K562 (cell line): ENCODE results near the gene NKD1. TPM values are rescaled to one million over a fixed set of nuclear protein-coding genes. Genes with fewer than 3 reads are reported as not detected.

Source experiments
- ATAC-seq: fragments of 200-7000 bp; cut with Tn5 transposase; 3 replicates; pipeline ENCODE4 v1.9.1; 2020; ENCODE audit warnings: moderate library complexity
- BruUV-seq: library from RNA; stranded (reverse); fragments of 400-500 nt; replicated peaks from 2 replicates; lab custom pipeline; 2021; lab: Mats Ljungman, UMichigan
- CTCF ChIA-PET: fragments of 300-600 bp; formaldehyde crosslinking; extraction: SDS; loops from one replicate; lab custom pipeline; 2021; ENCODE audit warnings: low intra/inter-chr PET ratio; lab: Yijun Ruan, JAX
- POLR2A ChIA-PET: fragments of 300-600, 350-650 bp; sonication (Branson Sonifier 250); formaldehyde crosslinking; extraction: SDS; loops from one replicate; lab custom pipeline; 2021; ENCODE audit warnings: antibody characterized with exemption, inconsistent platforms; lab: Yijun Ruan, JAX
- DNase-seq, 4 experiments: peaks; one replicate each; pipeline versions ENCODE4 v3.0.0 to v3.0.0-alpha.2; 2011 to 2018; ENCODE audit warnings: low spot score in 3 of 4, mixed read lengths in 3 of 4; ENCODE audit errors: extremely low read depth in 1 of 4
- FAIRE-seq: peaks from 2 replicates; lab custom pipeline; 2011; peaks lifted over from hg19 to GRCh38; lab: Jason Lieb, UNC
- H2AFZ ChIP-seq: 2 replicates; pipeline ENCODE4 v1.6.0; 2011; ENCODE audit warnings: low read depth, low read length, control low read depth, inconsistent platforms
- H3K27ac ChIP-seq: fragments of 200-600 bp; 3 replicates; pipeline ENCODE4 v1.8.0; 2011; ENCODE audit warnings: low read depth, mild to moderate bottlenecking, control low read depth, inconsistent platforms, low read length, moderate library complexity, mixed read lengths; ENCODE audit errors: extremely low read depth
- H3K27me3 ChIP-seq, 2 experiments: fragments of 300-600 bp in 1 of 2; 2 replicates in 1 of 2; 3 replicates in 1 of 2; pipeline versions ENCODE4 v1.6.0 to v1.8.0; 2011; ENCODE audit warnings: inconsistent platforms in 2 of 2, low read length in 2 of 2, mild to moderate bottlenecking in 1 of 2, mixed read lengths in 1 of 2, moderate library complexity in 1 of 2; ENCODE audit not compliant: control insufficient read depth in 2 of 2, insufficient read depth in 2 of 2
- H3K36me3 ChIP-seq: fragments of 300-600 bp; 3 replicates; pipeline ENCODE4 v1.8.0; 2011; ENCODE audit warnings: mild to moderate bottlenecking, low read length, inconsistent platforms; ENCODE audit not compliant: control insufficient read depth, insufficient read depth
- H3K4me1 ChIP-seq, 2 experiments: fragments of 200-600 bp in 1 of 2; replicated peaks in 1 of 2; 2 replicates in 1 of 2; 3 replicates in 1 of 2; pipeline versions ENCODE4 v1.5.1 to v1.8.0; 2011; ENCODE audit warnings: inconsistent platforms in 2 of 2, low read length in 2 of 2, mild to moderate bottlenecking in 1 of 2, mixed read lengths in 1 of 2, moderate library complexity in 1 of 2; ENCODE audit not compliant: control insufficient read depth in 2 of 2, insufficient read depth in 2 of 2
- H3K4me2 ChIP-seq: 2 replicates; pipeline ENCODE4 v1.6.1; 2011; ENCODE audit warnings: low read length, control low read depth, inconsistent platforms, mixed read lengths; ENCODE audit not compliant: insufficient read depth
- H3K4me3 ChIP-seq: fragments of 200-600 bp; sonication (generic), shearing (Covaris generic); 2 replicates; pipeline ENCODE4 v1.5.1; 2016; ENCODE audit warnings: control low read depth, inconsistent platforms
- H3K79me2 ChIP-seq: fragments of 200-600 bp; 3 replicates; pipeline ENCODE4 v1.8.0; 2011; ENCODE audit warnings: low read length, inconsistent platforms; ENCODE audit not compliant: control insufficient read depth, insufficient read depth
- H3K9ac ChIP-seq, 2 experiments: 2 replicates each; pipeline versions ENCODE4 v1.6.0 to v1.6.1; 2011; ENCODE audit warnings: low read depth in 2 of 2, low read length in 2 of 2, control low read depth in 1 of 2, inconsistent platforms in 1 of 2, mild to moderate bottlenecking in 1 of 2, mixed read lengths in 1 of 2; ENCODE audit not compliant: insufficient read depth in 1 of 2
- H3K9me1 ChIP-seq: one replicate; pipeline ENCODE4 v1.6.0; 2011; ENCODE audit warnings: inconsistent platforms, mild to moderate bottlenecking, low read length, moderate library complexity; ENCODE audit not compliant: control insufficient read depth, insufficient read depth
- H3K9me3 ChIP-seq: replicated peaks from 2 replicates; pipeline ENCODE4 v1.5.1; 2011; ENCODE audit warnings: low read depth, low read length, inconsistent platforms; ENCODE audit not compliant: control insufficient read depth, insufficient read depth
- H4K20me1 ChIP-seq: replicated peaks from 2 replicates; pipeline ENCODE4 v1.6.1; 2011; ENCODE audit warnings: low read length, inconsistent platforms, mixed read lengths; ENCODE audit not compliant: control insufficient read depth, insufficient read depth
- BRCA1 ChIP-seq, 2 experiments: fragments of 450-650 bp in 1 of 2; sonication (generic) in 1 of 2; formaldehyde crosslinking in 1 of 2; IDR thresholded peaks; 2 replicates each; pipeline versions ENCODE4 v1.5.0 to v1.6.1; 2017 to 2020; ENCODE audit warnings: mild to moderate bottlenecking in 1 of 2, missing genetic modification reagents in 1 of 2
- E2F3 ChIP-seq: fragments of 250-450 bp; sonication (Bioruptor Pico); IDR thresholded peaks from 2 replicates; pipeline ENCODE4 v1.4.0; 2020; ENCODE audit warnings: mild to moderate bottlenecking
- FOSL1 ChIP-seq: fragments of 200-800 bp; sonication (Bioruptor generic); conservative IDR thresholded peaks from 2 replicates; pipeline ENCODE4 v1.6.1; 2016; ENCODE audit warnings: missing genetic modification characterization, missing compliant biosample characterization
- MAZ ChIP-seq, 2 experiments: fragments of 450-650 bp in 1 of 2; sonication (generic) in 1 of 2; formaldehyde crosslinking; IDR thresholded peaks in 1 of 2; conservative IDR thresholded peaks in 1 of 2; 2 replicates each; pipeline versions ENCODE4 v1.4.0 to v1.5.0; 2020; ENCODE audit warnings: mild to moderate bottlenecking in 1 of 2, missing genetic modification reagents in 1 of 2
- NEUROD1 ChIP-seq: fragments of 150-350 bp; IDR thresholded peaks from 2 replicates; pipeline ENCODE4 v1.6.1; 2014; ENCODE audit warnings: borderline replicate concordance, low read length, low read depth; ENCODE audit not compliant: partially characterized antibody
- SETDB1 ChIP-seq: IDR thresholded peaks from one replicate; pipeline ENCODE4 v1.6.1; 2012; ENCODE audit warnings: low read length, control low read depth, inconsistent platforms
- ZNF239 ChIP-seq: fragments of 250-450 bp; sonication (Bioruptor Pico); IDR thresholded peaks from 2 replicates; pipeline ENCODE4 v1.4.0; 2020; ENCODE audit warnings: mild to moderate bottlenecking
- WGBS: fragments of 100-300 bp; shearing (Covaris generic); methylation state at CpG from one replicate; pipeline ENCODE4 v1.1.6; 2016; ENCODE audit warnings: low coverage, mixed read lengths; ENCODE audit not compliant: insufficient coverage; ENCODE audit errors: missing lambda C conversion rate; 5-methylcytosine and 5-hydroxymethylcytosine counted together
- in situ Hi-C: fragments of 300-500 bp; cut with MboI; formaldehyde crosslinking; loops from 4 replicates; pipeline ENCODE4 v1.15.0; 2018; ENCODE audit warnings: inconsistent platforms, mixed read lengths
- intact Hi-C: fragments of 100-400 bp; cut with micrococcal nuclease; formaldehyde crosslinking; loops from 2 replicates; pipeline ENCODE4 v1.14.2; 2022
- polyA plus RNA-seq, 8 experiments: library from polyadenylated mRNA; depleted of rRNA in 4 of 8; stranded (reverse) in 5 of 8; unstranded in 3 of 8; fragments of >200 nt; fragmentation: Nextera tagmentation in 2 of 8; fragmentation: Illumina TruSeq in 1 of 8; extraction: Ambion mirVana in 2 of 8; extraction: Trizol in 1 of 8; gene quantifications; 2 replicates each; pipeline versions ENCODE4 v1.2.1 to v1.2.3, GENCODE V29; 2011 to 2014; ENCODE audit warnings: inconsistent platforms in 1 of 8, missing spikeins in 1 of 8
- total RNA-seq, 7 experiments: library from RNA; depleted of rRNA in 6 of 7; stranded (reverse); fragments of >200 nt in 6 of 7; fragmentation: Illumina TruSeq in 2 of 7; extraction: Trizol in 2 of 7; gene quantifications; 2 replicates each; pipeline versions ENCODE4 v1.2.1 to v1.2.3, GENCODE V29; 2011 to 2021; ENCODE audit warnings: low replicate concordance in 1 of 7
- TF ChIP-seq, protein P1 (sequence below), 2 experiments: fragments of 250-450 bp in 1 of 2; fragments of 450-650 bp in 1 of 2; sonication (Bioruptor Pico) in 1 of 2; IDR thresholded peaks; 2 replicates each; pipeline versions ENCODE4 v1.6.1 to v1.8.0; 2016 to 2021; ENCODE audit warnings: mild to moderate bottlenecking in 2 of 2, moderate library complexity in 2 of 2, missing compliant biosample characterization in 1 of 2, missing genetic modification characterization in 1 of 2
- TF ChIP-seq, protein P2 (sequence below), 2 experiments: fragments of 450-650 bp; IDR thresholded peaks; 2 replicates each; pipeline ENCODE4 v1.6.1; 2016; ENCODE audit warnings: mild to moderate bottlenecking in 2 of 2, borderline replicate concordance in 1 of 2, low read depth in 1 of 2, moderate library complexity in 1 of 2

The NKD1 gene
- total and polyA plus RNA-seq, 9 of the 15 experiments (the other 6 are each of a cell fraction or from before 2014, with no cell fraction given): under 0.01 to 0.24 (median 0.04) TPM; not detected in 2

GRCh38 chr16:50499254-50499653, 48.9 kb upstream of the NKD1 start:
- in situ Hi-C loops: no loop called here
- Histone ChIP-seq H2AFZ (no peak overlapping the region), H3K9ac (no peak overlapping the region), H3K27ac (no peak overlapping the region), H3K9me3 (no peaks in the 10 kb centered on the region), H4K20me1 (no peaks in the 10 kb centered on the region), H3K79me2 (no peaks in the 10 kb centered on the region), H3K36me3 (no peaks in the 10 kb centered on the region), H3K9me1 (no peaks in the 10 kb centered on the region), H3K4me2 (no peak overlapping the region), H3K4me3 (no peak overlapping the region), H3K27me3 (peaks cover 0 to 36% of the 10 kb centered on the region in 2 experiments; a peak in 4 of 5 replicates), H3K4me1 (no peaks in the 10 kb centered on the region; a peak in 1 of 5 replicates)
- intact Hi-C loops: no loop called here
- WGBS: 0% methylated on average over 2 of the region's 2 CpGs
- ChIA-PET CTCF (no interaction called here), POLR2A (interaction anchor here (0.8 kb wide), 1 partner anchor 335 kb away, joined by 3 read pairs; no protein-coding TSS in a partner anchor)
- no peak for ATAC-seq
- BruUV-seq: no TSS peak
- no peak for DNase-seq
- no peak for FAIRE-seq
- no peak for TF ChIP-seq ZNF239 (CRISPR knock-in tag)
- no peak for TF ChIP-seq MAZ (CRISPR knock-in tag; conservative IDR thresholded peaks at IDR 0.05 in 1 of 2, IDR thresholded peaks at IDR 0.05 in 1 of 2)
- TF ChIP-seq FOSL1: no peak
- TF ChIP-seq NEUROD1: no peak
- no peak for TF ChIP-seq SETDB1
- TF ChIP-seq, protein P1, sequence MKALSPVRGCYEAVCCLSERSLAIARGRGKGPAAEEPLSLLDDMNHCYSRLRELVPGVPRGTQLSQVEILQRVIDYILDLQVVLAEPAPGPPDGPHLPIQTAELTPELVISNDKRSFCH (CRISPR knock-in tag; IDR thresholded peaks at IDR 0.05): no peak
- TF ChIP-seq, protein P1 (tag; IDR thresholded peaks at IDR 0.05): no peak
- TF ChIP-seq E2F3 (CRISPR knock-in tag): no peak
- TF ChIP-seq, protein P2, sequence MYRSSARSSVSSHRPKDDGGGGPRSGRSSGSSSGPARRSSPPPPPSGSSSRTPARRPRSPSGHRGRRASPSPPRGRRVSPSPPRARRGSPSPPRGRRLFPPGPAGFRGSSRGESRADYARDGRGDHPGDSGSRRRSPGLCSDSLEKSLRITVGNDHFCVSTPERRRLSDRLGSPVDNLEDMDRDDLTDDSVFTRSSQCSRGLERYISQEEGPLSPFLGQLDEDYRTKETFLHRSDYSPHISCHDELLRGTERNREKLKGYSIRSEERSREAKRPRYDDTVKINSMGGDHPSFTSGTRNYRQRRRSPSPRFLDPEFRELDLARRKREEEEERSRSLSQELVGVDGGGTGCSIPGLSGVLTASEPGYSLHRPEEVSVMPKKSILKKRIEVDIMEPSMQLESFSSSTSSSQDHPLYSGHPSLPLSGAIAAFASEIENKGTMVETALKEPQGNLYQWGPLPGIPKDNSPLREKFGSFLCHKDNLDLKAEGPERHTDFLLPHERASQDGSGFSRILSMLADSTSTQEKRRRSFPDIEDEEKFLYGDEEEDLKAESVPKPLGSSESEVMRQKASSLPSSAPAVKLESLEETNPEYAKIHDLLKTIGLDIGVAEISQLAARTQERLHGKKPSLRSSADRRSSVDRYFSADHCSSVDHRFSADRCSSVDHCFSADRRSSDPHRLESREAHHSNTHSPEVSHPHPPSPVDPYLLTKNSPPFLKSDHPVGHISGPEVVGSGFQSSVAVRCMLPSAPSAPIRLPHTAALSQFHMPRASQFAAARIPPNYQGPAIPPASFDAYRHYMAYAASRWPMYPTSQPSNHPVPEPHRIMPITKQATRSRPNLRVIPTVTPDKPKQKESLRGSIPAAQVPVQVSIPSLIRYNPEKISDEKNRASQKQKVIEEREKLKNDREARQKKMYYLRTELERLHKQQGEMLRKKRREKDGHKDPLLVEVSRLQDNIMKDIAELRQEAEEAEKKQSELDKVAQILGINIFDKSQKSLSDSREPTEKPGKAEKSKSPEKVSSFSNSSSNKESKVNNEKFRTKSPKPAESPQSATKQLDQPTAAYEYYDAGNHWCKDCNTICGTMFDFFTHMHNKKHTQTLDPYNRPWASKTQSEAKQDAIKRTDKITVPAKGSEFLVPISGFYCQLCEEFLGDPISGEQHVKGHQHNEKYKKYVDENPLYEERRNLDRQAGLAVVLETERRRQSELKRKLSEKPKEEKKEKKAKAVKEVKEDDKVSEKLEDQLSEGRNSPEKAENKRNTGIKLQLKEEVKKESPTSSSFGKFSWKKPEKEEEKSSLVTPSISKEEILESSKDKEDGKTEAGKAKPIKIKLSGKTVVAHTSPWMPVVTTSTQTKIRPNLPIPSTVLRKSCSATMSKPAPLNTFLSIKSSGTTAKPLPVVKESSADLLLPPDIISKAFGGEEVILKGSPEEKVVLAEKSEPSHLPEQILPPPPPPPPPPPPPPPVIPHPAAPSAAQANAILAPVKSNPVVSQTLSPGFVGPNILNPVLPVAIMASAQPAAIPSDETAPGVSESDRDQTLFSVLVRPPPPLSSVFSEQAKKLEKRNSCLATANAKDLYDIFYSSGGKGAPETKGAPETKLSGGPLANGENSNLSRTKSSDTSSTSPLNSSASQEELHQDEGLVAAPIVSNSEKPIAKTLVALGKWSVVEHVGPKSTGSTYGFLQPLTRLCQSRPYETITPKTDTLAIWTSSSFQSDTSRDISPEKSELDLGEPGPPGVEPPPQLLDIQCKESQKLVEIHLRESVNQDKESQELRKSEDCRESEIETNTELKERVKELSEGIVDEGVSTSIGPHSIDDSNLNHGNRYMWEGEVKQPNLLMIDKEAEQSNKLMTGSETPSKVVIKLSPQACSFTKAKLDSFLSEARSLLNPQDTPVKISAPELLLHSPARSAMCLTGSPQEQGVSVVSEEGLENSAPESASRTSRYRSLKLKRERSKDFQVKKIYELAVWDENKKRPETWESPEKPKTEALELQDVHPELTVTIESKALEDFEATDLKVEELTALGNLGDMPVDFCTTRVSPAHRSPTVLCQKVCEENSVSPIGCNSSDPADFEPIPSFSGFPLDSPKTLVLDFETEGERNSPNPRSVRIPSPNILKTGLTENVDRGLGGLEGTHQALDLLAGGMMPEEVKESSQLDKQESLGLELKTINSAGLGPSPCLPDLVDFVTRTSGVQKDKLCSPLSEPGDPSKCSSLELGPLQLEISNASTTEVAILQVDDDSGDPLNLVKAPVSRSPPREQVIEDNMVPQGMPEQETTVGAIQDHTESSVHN (IDR thresholded peaks at IDR 0.05; ENCODE audit: borderline replicate concordance in 1 of 2, low read depth in 1 of 2): no peak
- no peak for TF ChIP-seq BRCA1 (IDR thresholded peaks at IDR 0.05)
- TF ChIP-seq BRCA1 (CRISPR knock-in tag; IDR thresholded peaks at IDR 0.05): no peak
